ENCODE measurements around the gene SEMA5A.

SEMA5A gene

GRCh38 chr5:9263656-9264055 lies 282.2 kb downstream of the SEMA5A start:
- H3K27me3 Mint-ChIP-seq (ENCODE audit: low read depth), result no peaks in the 10 kb centered on the region
- no peaks in the 10 kb centered on the region for H3K4me1 Mint-ChIP-seq (ENCODE audit: low read depth)
- H3K9me3 Mint-ChIP-seq, result peaks cover 3% of the 10 kb centered on the region
- no peaks in the 10 kb centered on the region for H3K36me3 Mint-ChIP-seq (ENCODE audit: low read depth)
- H3K4me3 Mint-ChIP-seq, result no peak overlapping the region
- H3K27ac Mint-ChIP-seq, result no peak overlapping the region

- no peaks in the 10 kb centered on the region for H3K27me3 Mint-ChIP-seq (ENCODE audit: low read depth)
- H3K9me3 Mint-ChIP-seq, result peaks cover 4% of the 10 kb centered on the region
- no peaks in the 10 kb centered on the region for H3K36me3 Mint-ChIP-seq (ENCODE audit: low read depth)
- no peak overlapping the region for H3K4me3 Mint-ChIP-seq
- no peaks in the 10 kb centered on the region for H3K4me1 Mint-ChIP-seq (ENCODE audit: low read depth)
- no peak overlapping the region for H3K27ac Mint-ChIP-seq
Observed at GRCh38 chr5:9251379-9251980, 294.4 kb downstream of the SEMA5A start.

GRCh38 chr5:9249231-9249630 lies 296.6 kb downstream of the SEMA5A start:
- Mint-ChIP-seq H3K4me3 (no peak overlapping the region), H3K4me1 (ENCODE audit: low read depth) (no peaks in the 10 kb centered on the region), H3K27me3 (ENCODE audit: low read depth) (no peaks in the 10 kb centered on the region), H3K9me3 (peaks cover 3% of the 10 kb centered on the region), H3K27ac (no peak overlapping the region), H3K36me3 (ENCODE audit: low read depth) (no peaks in the 10 kb centered on the region)

- no peaks in the 10 kb centered on the region for H3K9me3 Mint-ChIP-seq
- H3K36me3 Mint-ChIP-seq (ENCODE audit: low read depth), result no peaks in the 10 kb centered on the region
- H3K27me3 Mint-ChIP-seq (ENCODE audit: low read depth), result no peaks in the 10 kb centered on the region
- H3K4me1 Mint-ChIP-seq (ENCODE audit: low read depth), result no peaks in the 10 kb centered on the region
- H3K4me3 Mint-ChIP-seq, result no peak overlapping the region
- no peak overlapping the region for H3K27ac Mint-ChIP-seq
Observed at GRCh38 chr5:9245071-9245470, 300.8 kb downstream of the SEMA5A start.

GRCh38 chr5:9244417-9244816 lies 301.5 kb downstream of the SEMA5A start:
- Mint-ChIP-seq H3K9me3 (no peaks in the 10 kb centered on the region), H3K4me1 (ENCODE audit: low read depth) (no peaks in the 10 kb centered on the region), H3K4me3 (no peak overlapping the region), H3K27ac (no peak overlapping the region), H3K27me3 (ENCODE audit: low read depth) (no peaks in the 10 kb centered on the region), H3K36me3 (ENCODE audit: low read depth) (no peaks in the 10 kb centered on the region)

GRCh38 chr5:9241479-9242305 lies 304.2 kb downstream of the SEMA5A start:
- Mint-ChIP-seq H3K4me1 (ENCODE audit: low read depth) (no peaks in the 10 kb centered on the region), H3K27me3 (ENCODE audit: low read depth) (no peaks in the 10 kb centered on the region), H3K27ac (no peak overlapping the region), H3K36me3 (ENCODE audit: low read depth) (no peaks in the 10 kb centered on the region), H3K4me3 (no peak overlapping the region), H3K9me3 (no peaks in the 10 kb centered on the region)

GRCh38 chr5:9240431-9240830 lies 305.4 kb downstream of the SEMA5A start:
- Mint-ChIP-seq H3K27ac (no peak overlapping the region), H3K4me3 (no peak overlapping the region), H3K27me3 (ENCODE audit: low read depth) (no peaks in the 10 kb centered on the region), H3K36me3 (ENCODE audit: low read depth) (no peaks in the 10 kb centered on the region), H3K4me1 (ENCODE audit: low read depth) (no peaks in the 10 kb centered on the region), H3K9me3 (no peaks in the 10 kb centered on the region)

- H3K4me1 Mint-ChIP-seq (ENCODE audit: low read depth), result no peaks in the 10 kb centered on the region
Observed at GRCh38 chr5:9239626-9240025, 306.2 kb downstream of the SEMA5A start.

GRCh38 chr5:9239071-9239470 lies 306.8 kb downstream of the SEMA5A start:
- Mint-ChIP-seq H3K9me3 (no peaks in the 10 kb centered on the region), H3K4me1 (ENCODE audit: low read depth) (no peaks in the 10 kb centered on the region), H3K27me3 (ENCODE audit: low read depth) (no peaks in the 10 kb centered on the region), H3K27ac (no peak overlapping the region), H3K36me3 (ENCODE audit: low read depth) (no peaks in the 10 kb centered on the region), H3K4me3 (no peak overlapping the region)

More at GRCh38 chr5:9239626-9240025, 306.2 kb downstream of the SEMA5A start:
- Mint-ChIP-seq H3K27ac (no peak overlapping the region), H3K4me3 (no peak overlapping the region), H3K27me3 (ENCODE audit: low read depth) (no peaks in the 10 kb centered on the region), H3K9me3 (no peaks in the 10 kb centered on the region), H3K36me3 (ENCODE audit: low read depth) (no peaks in the 10 kb centered on the region)

GRCh38 chr5:9233712-9234111 lies 312.2 kb downstream of the SEMA5A start:
- Mint-ChIP-seq H3K4me3 (no peak overlapping the region), H3K9me3 (peaks cover 8% of the 10 kb centered on the region), H3K27me3 (ENCODE audit: low read depth) (no peaks in the 10 kb centered on the region), H3K36me3 (ENCODE audit: low read depth) (no peaks in the 10 kb centered on the region), H3K27ac (no peak overlapping the region), H3K4me1 (ENCODE audit: low read depth) (no peaks in the 10 kb centered on the region)

GRCh38 chr5:9233035-9233434 lies 312.8 kb downstream of the SEMA5A start:
- Mint-ChIP-seq H3K27me3 (ENCODE audit: low read depth) (no peaks in the 10 kb centered on the region), H3K36me3 (ENCODE audit: low read depth) (no peaks in the 10 kb centered on the region), H3K9me3 (peaks cover 13% of the 10 kb centered on the region), H3K4me3 (no peak overlapping the region), H3K4me1 (ENCODE audit: low read depth) (no peaks in the 10 kb centered on the region), H3K27ac (no peak overlapping the region)

GRCh38 chr5:9231842-9232241 lies 314.0 kb downstream of the SEMA5A start:
- Mint-ChIP-seq H3K4me1 (ENCODE audit: low read depth) (no peaks in the 10 kb centered on the region), H3K36me3 (ENCODE audit: low read depth) (no peaks in the 10 kb centered on the region)

GRCh38 chr5:9230355-9230754 lies 315.5 kb downstream of the SEMA5A start:
- no peak overlapping the region for H3K4me3 Mint-ChIP-seq
- H3K27ac Mint-ChIP-seq, result no peak overlapping the region
- no peaks in the 10 kb centered on the region for H3K27me3 Mint-ChIP-seq (ENCODE audit: low read depth)
- H3K9me3 Mint-ChIP-seq, result peaks cover 13% of the 10 kb centered on the region
- H3K4me1 Mint-ChIP-seq (ENCODE audit: low read depth), result no peaks in the 10 kb centered on the region
- no peaks in the 10 kb centered on the region for H3K36me3 Mint-ChIP-seq (ENCODE audit: low read depth)

More at GRCh38 chr5:9231842-9232241, 314.0 kb downstream of the SEMA5A start:
- Mint-ChIP-seq H3K4me3 (no peak overlapping the region), H3K9me3 (peaks cover 13% of the 10 kb centered on the region), H3K27me3 (ENCODE audit: low read depth) (no peaks in the 10 kb centered on the region), H3K27ac (no peak overlapping the region)

GRCh38 chr5:9226016-9226536 lies 319.8 kb downstream of the SEMA5A start:
- Mint-ChIP-seq H3K4me3 (no peak overlapping the region), H3K36me3 (ENCODE audit: low read depth) (no peaks in the 10 kb centered on the region), H3K27ac (no peak overlapping the region), H3K9me3 (peaks cover 24% of the 10 kb centered on the region), H3K27me3 (ENCODE audit: low read depth) (no peaks in the 10 kb centered on the region), H3K4me1 (ENCODE audit: low read depth) (no peaks in the 10 kb centered on the region)
